Endothelial cell of umbilical vein (primary cell): ENCODE measurements around the gene ETFB. TPM values are rescaled to one million over a fixed set of nuclear protein-coding genes. Genes with fewer than 3 reads are reported as not detected.

ENCODE experiments used
- BruUV-seq: library from RNA; stranded (reverse); fragments of 400-500 nt; replicated peaks from 2 replicates; lab custom pipeline; 2021; lab: Mats Ljungman, UMichigan
- CTCF ChIA-PET: fragments of 300-600, 350-600 bp; sonication (Branson Sonifier 250); formaldehyde crosslinking; loops from one replicate; lab custom pipeline; 2021; ENCODE audit warnings: antibody characterized with exemption, inconsistent platforms; lab: Charles Lee
- POLR2A ChIA-PET: fragments of 300-600, 350-600 bp; sonication (Branson Sonifier 250); formaldehyde crosslinking; loops from one replicate; lab custom pipeline; 2021; ENCODE audit warnings: antibody characterized with exemption, inconsistent platforms; lab: Charles Lee
- DNase-seq: peaks from one replicate; pipeline ENCODE4 v3.0.0-alpha.2; 2011; ENCODE audit warnings: low read depth, low spot score
- FAIRE-seq: peaks from 2 replicates; lab custom pipeline; 2011; peaks lifted over from hg19 to GRCh38; lab: Jason Lieb, UNC
- H2AFZ ChIP-seq: 2 replicates; pipeline ENCODE4 v1.6.0; 2012; ENCODE audit warnings: low read depth, low read length, control low read depth, inconsistent platforms
- H3K27ac ChIP-seq: 2 replicates; pipeline ENCODE4 v1.5.1; 2011; ENCODE audit warnings: low read depth, mild to moderate bottlenecking, control low read depth, low read length, moderate library complexity; ENCODE audit not compliant: insufficient read depth
- H3K27me3 ChIP-seq, 2 experiments: 2 replicates each; pipeline versions ENCODE4 v1.6.0 to v1.6.1; 2011; ENCODE audit warnings: low read length in 2 of 2, mixed read lengths in 1 of 2; ENCODE audit not compliant: control insufficient read depth in 2 of 2, insufficient read depth in 2 of 2
- H3K36me3 ChIP-seq, 2 experiments: 2 replicates in 1 of 2; 3 replicates in 1 of 2; pipeline ENCODE4 v1.5.1; 2011; ENCODE audit warnings: low read length in 2 of 2, mild to moderate bottlenecking in 1 of 2, moderate library complexity in 1 of 2; ENCODE audit not compliant: control insufficient read depth in 2 of 2, insufficient read depth in 2 of 2; ENCODE audit errors: extremely low read depth in 1 of 2
- H3K4me1 ChIP-seq: 3 replicates; pipeline ENCODE4 v1.5.1; 2011; ENCODE audit warnings: mild to moderate bottlenecking, low read length; ENCODE audit not compliant: control insufficient read depth, insufficient read depth; ENCODE audit errors: extremely low read depth
- H3K4me2 ChIP-seq: 2 replicates; pipeline ENCODE4 v1.6.1; 2011; ENCODE audit warnings: low read length, control low read depth, mixed read lengths; ENCODE audit not compliant: insufficient read depth
- H3K4me3 ChIP-seq, 3 experiments: fragments of 200-600 bp in 1 of 3; sonication (generic), shearing (Covaris generic) in 1 of 3; replicated peaks in 1 of 3; 2 replicates each; pipeline ENCODE4 v1.5.1; 2011 to 2016; ENCODE audit warnings: control low read depth in 3 of 3, low read length in 3 of 3, mild to moderate bottlenecking in 2 of 3, inconsistent platforms in 1 of 3, low read depth in 1 of 3, moderate library complexity in 1 of 3; ENCODE audit not compliant: insufficient read depth in 1 of 3
- H3K79me2 ChIP-seq: 2 replicates; pipeline ENCODE4 v1.6.0; 2012; ENCODE audit warnings: low read length, inconsistent platforms; ENCODE audit not compliant: control insufficient read depth, insufficient read depth
- H3K9ac ChIP-seq: replicated peaks from 2 replicates; pipeline ENCODE3; 2011; ENCODE audit warnings: low read length, control low read depth; ENCODE audit not compliant: insufficient read depth; ENCODE audit errors: extremely low read depth
- H3K9me1 ChIP-seq: replicated peaks from 3 replicates; pipeline ENCODE4 v1.6.0; 2011; ENCODE audit warnings: mild to moderate bottlenecking, low read length; ENCODE audit not compliant: control insufficient read depth, insufficient read depth; ENCODE audit errors: extremely low read depth
- H3K9me3 ChIP-seq: replicated peaks from 2 replicates; pipeline ENCODE4 v1.5.1; 2012; ENCODE audit warnings: low read length, inconsistent platforms; ENCODE audit not compliant: control insufficient read depth, insufficient read depth
- H4K20me1 ChIP-seq: replicated peaks from 2 replicates; pipeline ENCODE3; 2011; ENCODE audit warnings: mild to moderate bottlenecking, low read length; ENCODE audit not compliant: control insufficient read depth, insufficient read depth; ENCODE audit errors: extremely low read depth
- CTCF ChIP-seq, 2 donors: IDR thresholded peaks; 1 replicate in 1 of 2; 2 replicates in 1 of 2; pipeline ENCODE4 v1.5.1; 2011; ENCODE audit warnings: low read length in 2 of 2, mild to moderate bottlenecking in 2 of 2, moderate library complexity in 2 of 2, control low read depth in 1 of 2, inconsistent platforms in 1 of 2, low read depth in 1 of 2; ENCODE audit not compliant: insufficient read depth in 1 of 2; ENCODE audit errors: extremely low read depth in 1 of 2
- EZH2 ChIP-seq: IDR thresholded peaks from 2 replicates; pipeline ENCODE4 v1.6.1; 2012; ENCODE audit warnings: borderline replicate concordance, low read depth, mild to moderate bottlenecking, moderate library complexity, low read length, inconsistent platforms; ENCODE audit not compliant: severe bottlenecking
- FOS ChIP-seq: IDR thresholded peaks from 2 replicates; pipeline ENCODE4 v1.6.1; 2011; ENCODE audit warnings: mild to moderate bottlenecking, low read length, moderate library complexity, borderline replicate concordance; ENCODE audit not compliant: insufficient read depth
- GATA2 ChIP-seq: IDR thresholded peaks from 2 replicates; pipeline ENCODE4 v1.7.0; 2011; ENCODE audit warnings: low read depth, mild to moderate bottlenecking, moderate library complexity, mixed read lengths, low read length; ENCODE audit not compliant: insufficient read length, insufficient read depth
- JUN ChIP-seq: IDR thresholded peaks from 2 replicates; pipeline ENCODE4 v1.6.1; 2011; ENCODE audit warnings: borderline replicate concordance, low read depth; ENCODE audit not compliant: insufficient read length, insufficient read depth
- MAX ChIP-seq: IDR thresholded peaks from 2 replicates; pipeline ENCODE4 v1.6.1; 2011; ENCODE audit not compliant: insufficient read depth, insufficient read length
- MYC ChIP-seq: IDR thresholded peaks from one replicate; pipeline ENCODE4 v1.6.1; 2011; ENCODE audit warnings: mild to moderate bottlenecking, low read depth, low read length
- POLR2A ChIP-seq: IDR thresholded peaks from 2 replicates; pipeline ENCODE4 v1.6.1; 2012; ENCODE audit warnings: low read depth, mild to moderate bottlenecking, control low read depth, low read length
- POLR2AphosphoS5 ChIP-seq: IDR thresholded peaks from 2 replicates; pipeline ENCODE4 v1.6.1; 2012; ENCODE audit warnings: low read depth, mild to moderate bottlenecking, control low read depth, low read length, moderate library complexity; ENCODE audit not compliant: insufficient read depth
- dilution Hi-C: fragments of 300-500 bp; cut with MboI; formaldehyde crosslinking; loops from one replicate; pipeline ENCODE4 v1.15.0; 2019; ENCODE audit warnings: low sequenced_read_pairs; ENCODE audit not compliant: extremely low pct_ligation_motif_present
- intact Hi-C: fragments of 100-400 bp; cut with micrococcal nuclease; formaldehyde crosslinking; loops from one replicate; pipeline ENCODE4 v1.10.0; 2022
- polyA plus RNA-seq, 4 experiments: library from polyadenylated mRNA; depleted of rRNA in 3 of 4; stranded (reverse) in 3 of 4; unstranded in 1 of 4; fragments of >200 nt; gene quantifications; 2 replicates each; pipeline versions ENCODE4 v1.2.1 to v1.2.3, GENCODE V29; 2011 to 2012; ENCODE audit warnings: missing spikeins in 1 of 4
- total RNA-seq: library from RNA; stranded (reverse); gene quantifications from 2 replicates; pipeline ENCODE4 v1.2.3, GENCODE V29; 2021

The ETFB gene
- total and polyA plus RNA-seq, 2 donors (not counting 3 experiments of a cell fraction or from before 2014, with no cell fraction given) = 54.1 to 99.2 TPM

GRCh38 chr19:51323481-51324166 lies 42.6 kb downstream of the ETFB start:
- ChIA-PET POLR2A (no interaction called here), CTCF (no interaction called here)
- no peaks in the 10 kb centered on the region for H3K79me2 ChIP-seq
- H3K4me1 ChIP-seq = no peaks in the 10 kb centered on the region
- intact Hi-C loops (no loop called here), dilution Hi-C loops (no loop called here)
- no peak overlapping the region for H2AFZ ChIP-seq
- H3K9ac ChIP-seq = no peak overlapping the region
- DNase-seq (no peak), FAIRE-seq (no peak)
- no peak overlapping the region for H3K4me2 ChIP-seq
- TF ChIP-seq POLR2AphosphoS5 (no peak), POLR2A (no peak), JUN (no peak), FOS (no peak), CTCF (IDR thresholded peaks at IDR 0.05; ENCODE audit: extremely low read depth in 1 of 2, insufficient read depth in 1 of 2, low read depth in 1 of 2, low read length in 2 of 2) (no peak), MAX (no peak), EZH2 (no peak), GATA2 (no peak), MYC (no peak)
- no peaks in the 10 kb centered on the region for H4K20me1 ChIP-seq
- no peaks in the 10 kb centered on the region for H3K9me3 ChIP-seq
- no peaks in the 10 kb centered on the region for H3K9me1 ChIP-seq
- peaks cover 6 to 7% of the 10 kb centered on the region in 2 experiments for H3K27me3 ChIP-seq
- no peak overlapping the region for H3K4me3 ChIP-seq
- no TSS peak for BruUV-seq
- H3K36me3 ChIP-seq = no peaks in the 10 kb centered on the region
- H3K27ac ChIP-seq = no peak overlapping the region
